Endometrial microvascular endothelial cells (primary cell): Measurements from ENCODE around the gene RSU1. TPM values are rescaled to one million over a fixed set of nuclear protein-coding genes. Genes with fewer than 3 reads are reported as not detected.

Experiments
- in situ Hi-C: cut with HindIII; loops from 2 replicates; pipeline ENCODE4 v1.10.0; 2017; ENCODE audit warnings: low sequenced_read_pairs, low pct_unique_long_range_greater_than_20kb; ENCODE audit errors: inconsistent ontology term
- total RNA-seq: library from RNA; depleted of rRNA; stranded (reverse); fragments of >200 nt; gene quantifications from one replicate; pipeline ENCODE4 v1.2.3, GENCODE V29; 2015; ENCODE audit errors: inconsistent ontology term

RSU1 gene
- total RNA-seq, 1 donor from 2014 or later = 124 TPM

- in situ Hi-C loops = no loop called here
These were observed 116.9 kb downstream of the RSU1 start for GRCh38 chr10:16700331-16700730.

- in situ Hi-C loops = no loop called here
These were observed 117.7 kb downstream of the RSU1 start for GRCh38 chr10:16699435-16700057.

- in situ Hi-C loops = no loop called here
These were observed 118.8 kb downstream of the RSU1 start for GRCh38 chr10:16698461-16698860.

- in situ Hi-C loops = no loop called here
These were observed 126.8 kb downstream of the RSU1 start for GRCh38 chr10:16690417-16690816.

- in situ Hi-C loops = no loop called here
These were observed 127.5 kb downstream of the RSU1 start for GRCh38 chr10:16689696-16690095.

GRCh38 chr10:16689227-16689626 lies 128.0 kb downstream of the RSU1 start:
- in situ Hi-C loops = no loop called here

- in situ Hi-C loops = no loop called here
These were observed 130.9 kb downstream of the RSU1 start for GRCh38 chr10:16686054-16686902.

GRCh38 chr10:16685551-16685950 lies 131.7 kb downstream of the RSU1 start:
- in situ Hi-C loops = no loop called here

GRCh38 chr10:16681521-16681920 lies 135.7 kb downstream of the RSU1 start:
- in situ Hi-C loops = no loop called here

- in situ Hi-C loops = no loop called here
These were observed 137.7 kb downstream of the RSU1 start for GRCh38 chr10:16679511-16679910.

GRCh38 chr10:16675334-16675733 lies 141.9 kb downstream of the RSU1 start:
- in situ Hi-C loops = no loop called here

- in situ Hi-C loops = no loop called here
These were observed 143.0 kb downstream of the RSU1 start for GRCh38 chr10:16674147-16674703.

GRCh38 chr10:16673443-16673842 lies 143.8 kb downstream of the RSU1 start:
- in situ Hi-C loops = no loop called here

- in situ Hi-C loops = no loop called here
These were observed 153.8 kb downstream of the RSU1 start for GRCh38 chr10:16663444-16663843.

- in situ Hi-C loops = no loop called here
These were observed 154.3 kb downstream of the RSU1 start for GRCh38 chr10:16662923-16663322.

GRCh38 chr10:16656895-16657294 lies 160.3 kb downstream of the RSU1 start:
- in situ Hi-C loops = no loop called here

- in situ Hi-C loops = no loop called here
These were observed 164.0 kb downstream of the RSU1 start for GRCh38 chr10:16653224-16653623.

GRCh38 chr10:16652154-16652553 lies 165.1 kb downstream of the RSU1 start:
- in situ Hi-C loops = no loop called here

- in situ Hi-C loops = no loop called here
These were observed 167.5 kb downstream of the RSU1 start for GRCh38 chr10:16649757-16650156.

GRCh38 chr10:16648366-16648765 lies 168.9 kb downstream of the RSU1 start:
- in situ Hi-C loops = no loop called here
